Psoas muscle (tissue), 8 donors: Measurements from ENCODE around the gene TAF7. TPM values are rescaled to one million over a fixed set of nuclear protein-coding genes. Genes with fewer than 3 reads are reported as not detected.

Source experiments
- ATAC-seq, 4 donors: fragments of 200-7000 bp; cut with Tn5 transposase; one replicate each; pipeline ENCODE4 v1.9.1; 2020; ENCODE audit warnings: moderate library complexity in 3 of 4, mild to moderate bottlenecking in 2 of 4
- DNase-seq, 2 donors: peaks; one replicate each; pipeline ENCODE4 v3.0.0-alpha.2; 2020
- H3K27ac ChIP-seq: fragments of 200-600 bp; one replicate; pipeline ENCODE4 v1.8.0; 2022
- H3K27me3 ChIP-seq, 3 donors: fragments of 200-600 bp in 1 of 3; one replicate each; pipeline versions ENCODE4 v1.6.1 to v1.8.0; 2013 to 2022; ENCODE audit warnings: low read length in 2 of 3, mild to moderate bottlenecking in 2 of 3, moderate library complexity in 1 of 3; ENCODE audit not compliant: insufficient read depth in 3 of 3
- H3K36me3 ChIP-seq, 2 donors: fragments of 200-600 bp in 1 of 2; one replicate each; pipeline versions ENCODE4 v1.6.1 to v1.8.0; 2013 to 2022; ENCODE audit warnings: low read depth in 1 of 2, mild to moderate bottlenecking in 1 of 2, moderate library complexity in 1 of 2; ENCODE audit not compliant: insufficient read depth in 1 of 2
- H3K4me1 ChIP-seq: fragments of 200-600 bp; one replicate; pipeline ENCODE4 v1.8.0; 2022
- H3K4me3 ChIP-seq: fragments of 200-600 bp; one replicate; pipeline ENCODE4 v1.8.0; 2022; ENCODE audit warnings: mild to moderate bottlenecking
- H3K9me3 ChIP-seq: fragments of 200-600 bp; one replicate; pipeline ENCODE4 v1.8.0; 2022
- WGBS, 3 donors: extraction: QIAGEN DNeasy Blood & Tissue Kit; methylation state at CpG; one replicate each; pipeline versions ENCODE4 v1.1.6 to v1.1.7; 2013; 5-methylcytosine and 5-hydroxymethylcytosine counted together
- intact Hi-C, 2 donors: fragments of 100-400 bp; cut with DNase I; formaldehyde crosslinking; loops; one replicate each; pipeline versions ENCODE4 v1.11.0 to v1.14.2; 2022
- long read RNA-seq, 2 donors: library from polyadenylated mRNA; unstranded; transcript quantifications; one replicate each; pipeline ENCODE4 v2.0.0, GENCODE V29; 2021
- polyA plus RNA-seq, 3 donors: library from polyadenylated mRNA; stranded (reverse); fragments of 200-250 nt; gene quantifications; one replicate each; pipeline ENCODE4 v1.2.3, GENCODE V29; 2013
- total RNA-seq, 4 donors: library from RNA; stranded (reverse); fragmentation: NEBNext Ultra II Directional in 2 of 4; extraction: Animal tissue kit (Norgen Biotek cat#: 25700) in 2 of 4; gene quantifications; one replicate each; pipeline versions ENCODE4 v1.2.1 to v1.2.4, GENCODE V29; 2021 to 2023
- TF ChIP-seq, protein P1 (sequence below): fragments of 200-600 bp; IDR thresholded peaks from one replicate; pipeline ENCODE4 v1.8.0; 2022; ENCODE audit warnings: antibody characterized with exemption
- donor health status: healthy with polysubstance abuse.
- donor health status: DM: no; HTN: no; CAD: no; lungs with moderate emphysema.
- donor health status: Bipolar disorder and iron deficiency.
- donor health status: healthy.
- donor health status: DM: yes; HTN: yes; CAD: no.
- donor health status: DM: no; HTN: no; CAD: no.
- donor health status: DM: no; HTN: no; CAD: no.
- donor health status: DM: yes; HTN: yes; CAD: no.

TAF7 gene, protein sequence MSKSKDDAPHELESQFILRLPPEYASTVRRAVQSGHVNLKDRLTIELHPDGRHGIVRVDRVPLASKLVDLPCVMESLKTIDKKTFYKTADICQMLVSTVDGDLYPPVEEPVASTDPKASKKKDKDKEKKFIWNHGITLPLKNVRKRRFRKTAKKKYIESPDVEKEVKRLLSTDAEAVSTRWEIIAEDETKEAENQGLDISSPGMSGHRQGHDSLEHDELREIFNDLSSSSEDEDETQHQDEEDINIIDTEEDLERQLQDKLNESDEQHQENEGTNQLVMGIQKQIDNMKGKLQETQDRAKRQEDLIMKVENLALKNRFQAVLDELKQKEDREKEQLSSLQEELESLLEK
- 100 to 1,000 TPM in 2 of 4 donors, 10 to 100 TPM in 2; 92.9 to 139 (median 117) TPM for total RNA-seq
- polyA plus RNA-seq = 100 to 1,000 TPM; 112 to 249 (median 139) TPM
- long read RNA-seq, donor 1, transcript TAF7-201 (1 exons, 2,334 nt) = major isoform, 204 of 204 reads
- long read RNA-seq, donor 1, partial matches to known transcripts = 0 of 204 reads
- long read RNA-seq, donor 1, other reads (novel, unspliced or antisense) = 0 of 204 reads
- long read RNA-seq, donor 2, transcript TAF7-201 (1 exons, 2,334 nt) = major isoform, 495 of 495 reads
- long read RNA-seq, donor 2, partial matches to known transcripts = 0 of 495 reads
- long read RNA-seq, donor 2, other reads (novel, unspliced or antisense) = 0 of 495 reads

GRCh38 chr5:141320225-141321169 lies at the start of gene TAF7:
TSS of gene TAF7 (minus strand) at chr5:141320784. CDS start at chr5:141320044, 740 bp downstream.
- Histone ChIP-seq H3K4me1 (peaks cover 17% of the 10 kb centered on the region), H3K27me3 (no peaks in the 10 kb centered on the region), H3K9me3 (peaks cover 48% of the 10 kb centered on the region), H3K27ac (peak within 1 kb of the TSS; percentile 98), H3K36me3 (peaks cover 9 to 27% of the 10 kb centered on the region in 2 donors), H3K4me3 (peak within 1 kb of the TSS; percentile 81)
- DNase-seq (peak; percentile 91 to 97), ATAC-seq (peak; percentile 96 to 99 (median 98))
- 1% methylated on average over 67 of the region's 67 CpGs for WGBS, 3 donors
- intact Hi-C loops = loop anchor here in 1 of 2 donors (5.0 to 10.0 kb wide), 2 partner anchors 196 to 237 kb away; partner anchors contain the start of gene PCDHB4
- TF ChIP-seq, protein P1, sequence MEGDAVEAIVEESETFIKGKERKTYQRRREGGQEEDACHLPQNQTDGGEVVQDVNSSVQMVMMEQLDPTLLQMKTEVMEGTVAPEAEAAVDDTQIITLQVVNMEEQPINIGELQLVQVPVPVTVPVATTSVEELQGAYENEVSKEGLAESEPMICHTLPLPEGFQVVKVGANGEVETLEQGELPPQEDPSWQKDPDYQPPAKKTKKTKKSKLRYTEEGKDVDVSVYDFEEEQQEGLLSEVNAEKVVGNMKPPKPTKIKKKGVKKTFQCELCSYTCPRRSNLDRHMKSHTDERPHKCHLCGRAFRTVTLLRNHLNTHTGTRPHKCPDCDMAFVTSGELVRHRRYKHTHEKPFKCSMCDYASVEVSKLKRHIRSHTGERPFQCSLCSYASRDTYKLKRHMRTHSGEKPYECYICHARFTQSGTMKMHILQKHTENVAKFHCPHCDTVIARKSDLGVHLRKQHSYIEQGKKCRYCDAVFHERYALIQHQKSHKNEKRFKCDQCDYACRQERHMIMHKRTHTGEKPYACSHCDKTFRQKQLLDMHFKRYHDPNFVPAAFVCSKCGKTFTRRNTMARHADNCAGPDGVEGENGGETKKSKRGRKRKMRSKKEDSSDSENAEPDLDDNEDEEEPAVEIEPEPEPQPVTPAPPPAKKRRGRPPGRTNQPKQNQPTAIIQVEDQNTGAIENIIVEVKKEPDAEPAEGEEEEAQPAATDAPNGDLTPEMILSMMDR = peak; percentile 89

- DNase-seq (no peak), ATAC-seq (no peak)
- no peak overlapping the region for H3K4me3 ChIP-seq
- WGBS, 3 donors = 35 to 42% (median 37%) methylated on average over 46 of the region's 46 CpGs
- peaks cover 16% of the 10 kb centered on the region for H3K9me3 ChIP-seq
- no peaks in the 10 kb centered on the region for H3K4me1 ChIP-seq
- H3K27ac ChIP-seq = no peak overlapping the region
- no peaks in the 10 kb centered on the region for H3K36me3 ChIP-seq
- H3K27me3 ChIP-seq = peaks cover 0 to 72% (median 18%) of the 10 kb centered on the region in 3 donors
- TF ChIP-seq, protein P1 = no peak
- intact Hi-C loops = no loop called here
Observed at GRCh38 chr5:141366016-141366896, 45.7 kb upstream of the TAF7 start.

GRCh38 chr5:141363952-141364660 lies 43.5 kb upstream of the TAF7 start, which contains the start of gene PCDHGA5:
TSS of gene PCDHGA5 (plus strand) at chr5:141364162. CDS start at chr5:141364331, 169 bp downstream.
- no peak for DNase-seq
- peaks cover 0 to 79% (median 19%) of the 10 kb centered on the region in 3 donors for H3K27me3 ChIP-seq
- TF ChIP-seq, protein P1 = no peak
- peak in 3 of 4 donors; percentile 42 to 64 (median 49) for ATAC-seq
- peak within 1 kb of the TSS; percentile 41 for H3K4me3 ChIP-seq
- intact Hi-C loops = no loop called here
- 18 to 27% (median 25%) methylated on average over 34 of the region's 34 CpGs for WGBS, 3 donors
- no peaks in the 10 kb centered on the region for H3K4me1 ChIP-seq
- peaks cover 30% of the 10 kb centered on the region for H3K9me3 ChIP-seq
- H3K36me3 ChIP-seq = no peaks in the 10 kb centered on the region
- no peak within 1 kb of the TSS for H3K27ac ChIP-seq
